GM19324 (cell line): Measurements from ENCODE around the gene MINDY4.

Experiments
- ATAC-seq: cut with Tn5 transposase; IDR thresholded peaks from one replicate; pipeline ENCODE4 v1.9.1; 2021; ENCODE audit warnings: mild to moderate bottlenecking, moderate library complexity; ENCODE audit not compliant: unreplicated experiment, low FRiP score

Gene MINDY4

GRCh38 chr7:30740417-30741181 lies 30.6 kb upstream of the MINDY4 start:
- no peak for ATAC-seq

GRCh38 chr7:30741289-30741688 lies 29.9 kb upstream of the MINDY4 start:
- no peak for ATAC-seq

GRCh38 chr7:30743371-30744074 lies 27.7 kb upstream of the MINDY4 start:
- no peak for ATAC-seq

GRCh38 chr7:30744075-30744417 lies 27.2 kb upstream of the MINDY4 start:
- no peak for ATAC-seq

- ATAC-seq, result no peak
Measured at GRCh38 chr7:30745261-30745941, 25.8 kb upstream of the MINDY4 start.

GRCh38 chr7:30750010-30750409 lies 21.2 kb upstream of the MINDY4 start:
- ATAC-seq, result no peak

GRCh38 chr7:30750683-30751650 lies 20.2 kb upstream of the MINDY4 start:
- ATAC-seq, result no peak

GRCh38 chr7:30751696-30752273 lies 19.4 kb upstream of the MINDY4 start, which contains the start of gene INMT:
Gene INMT, plus strand, starts transcription at chr7:30752135. Its CDS starts 16 bp downstream, at chr7:30752151.
- ATAC-seq, result no peak

- no peak for ATAC-seq
Measured at GRCh38 chr7:30752484-30752883, 18.7 kb upstream of the MINDY4 start.

- no peak for ATAC-seq
Measured at GRCh38 chr7:30752979-30753378, 18.2 kb upstream of the MINDY4 start.

GRCh38 chr7:30754315-30754877 lies 16.8 kb upstream of the MINDY4 start:
- no peak for ATAC-seq

GRCh38 chr7:30755384-30756154 lies 15.6 kb upstream of the MINDY4 start:
- ATAC-seq, result no peak

- ATAC-seq, result no peak
Measured at GRCh38 chr7:30757342-30757692, 13.9 kb upstream of the MINDY4 start.

GRCh38 chr7:30760514-30761213 lies 10.6 kb upstream of the MINDY4 start:
- no peak for ATAC-seq

GRCh38 chr7:30761214-30762156 lies 9.7 kb upstream of the MINDY4 start:
- no peak for ATAC-seq

- ATAC-seq, result no peak
Measured at GRCh38 chr7:30764030-30764975, 6.9 kb upstream of the MINDY4 start.
